Mononuclear cell (primary cell): ENCODE results near the gene SSC4D. TPM values are rescaled to one million over a fixed set of nuclear protein-coding genes. Genes with fewer than 3 reads are reported as not detected.
"Not testable (repeated sequence)": the region's sequence is repeated elsewhere in the genome, so short reads cannot be mapped to it uniquely, and the experiment has no call there.

Experiments used
- H3K27me3 ChIP-seq: 2 replicates; pipeline ENCODE4 v1.6.0; 2011; ENCODE audit warnings: low read length, control low read depth; ENCODE audit not compliant: insufficient read depth
- H3K4me1 ChIP-seq: 2 replicates; pipeline ENCODE4 v1.5.1; 2011; ENCODE audit warnings: mild to moderate bottlenecking, low read length, control low read depth; ENCODE audit not compliant: insufficient read depth
- H3K4me3 ChIP-seq: 2 replicates; pipeline ENCODE4 v1.5.1; 2011; ENCODE audit warnings: mild to moderate bottlenecking, low read length, moderate library complexity
- H3K9me3 ChIP-seq: 2 replicates; pipeline ENCODE4 v1.5.1; 2011; ENCODE audit warnings: low read depth, mild to moderate bottlenecking, control low read depth, low read length
- total RNA-seq: library from RNA; depleted of rRNA; stranded (reverse); fragments of >200 nt; gene quantifications from one replicate; pipeline ENCODE4 v1.2.3, GENCODE V29; 2012

Gene SSC4D
- total RNA-seq, result not detected

DNA sequence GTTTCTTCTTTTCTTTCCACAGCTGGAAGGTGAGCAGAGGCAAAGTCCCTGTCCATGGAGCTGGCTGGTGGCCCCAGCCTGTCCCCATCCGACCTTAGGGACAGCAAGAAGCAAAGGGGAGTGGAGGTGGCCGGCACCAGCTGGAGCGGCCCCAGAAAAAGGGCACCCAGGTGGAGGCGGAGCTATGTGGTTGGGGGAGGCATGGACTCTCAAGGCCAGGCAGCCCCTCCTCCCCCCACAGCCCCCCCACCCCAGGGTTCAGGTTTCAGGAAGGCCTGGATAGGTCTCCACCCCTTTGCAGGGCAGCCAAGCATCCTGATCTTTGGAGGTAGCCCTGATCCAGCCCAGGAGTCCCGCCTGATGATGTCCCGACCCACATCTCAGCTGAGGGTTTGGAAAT is at the start of gene SSC4D:
TSS of gene SSC4D (minus strand) at position 161 of the 400 bp plus-strand sequence. CDS start 5,258 bp downstream, outside the sequence.
- peaks cover 17% of the 10 kb centered on the region for H3K4me1 ChIP-seq
- H3K9me3 ChIP-seq, result no peaks in the 10 kb centered on the region
- no peaks in the 10 kb centered on the region for H3K27me3 ChIP-seq
- no peak within 1 kb of the TSS for H3K4me3 ChIP-seq

DNA sequence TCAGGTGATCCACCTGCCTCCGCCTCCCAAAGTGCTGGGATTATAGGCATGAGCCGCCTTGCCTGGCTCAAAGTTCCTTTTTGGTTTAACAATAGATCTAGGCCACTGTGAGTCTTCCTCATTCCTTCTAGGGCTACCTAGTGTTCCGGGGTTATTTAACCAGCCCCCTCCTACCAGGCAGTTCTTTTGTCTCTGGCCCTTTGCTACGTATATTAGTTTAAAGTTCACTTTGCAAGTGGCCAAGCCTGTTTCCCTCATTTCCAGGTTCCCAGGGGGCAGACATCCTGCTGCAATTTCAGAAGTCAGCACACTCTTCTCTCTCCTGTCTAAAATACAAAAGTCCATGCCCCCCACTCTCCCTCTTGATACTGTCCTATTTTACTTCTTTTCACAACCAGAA is 49.0 kb upstream of the SSC4D start:
- H3K4me1 ChIP-seq, H3K9me3 ChIP-seq, H3K4me3 ChIP-seq, H3K27me3 ChIP-seq: not testable (repeated sequence)

DNA sequence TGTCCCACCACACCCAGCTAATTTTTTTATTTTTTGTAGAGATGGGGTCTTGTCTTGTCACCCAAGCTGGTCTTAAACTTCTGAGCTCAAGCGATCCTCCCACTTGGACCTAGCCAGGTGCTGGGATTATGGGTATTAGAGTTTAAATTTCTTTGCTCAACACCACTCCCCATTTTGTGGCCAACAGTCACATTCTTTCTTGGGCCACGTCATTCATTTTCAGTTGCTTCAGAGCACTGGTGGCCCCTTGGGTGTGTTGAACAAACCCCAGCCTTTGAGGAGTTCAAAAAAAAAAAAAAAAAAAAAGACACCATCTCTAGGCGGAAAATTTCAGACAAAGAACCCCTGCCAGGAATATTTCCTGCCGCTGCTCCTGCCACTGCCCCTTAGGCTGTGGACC is 47.5 kb upstream of the SSC4D start:
- H3K9me3 ChIP-seq, H3K4me3 ChIP-seq, H3K27me3 ChIP-seq, H3K4me1 ChIP-seq: not testable (repeated sequence)

DNA sequence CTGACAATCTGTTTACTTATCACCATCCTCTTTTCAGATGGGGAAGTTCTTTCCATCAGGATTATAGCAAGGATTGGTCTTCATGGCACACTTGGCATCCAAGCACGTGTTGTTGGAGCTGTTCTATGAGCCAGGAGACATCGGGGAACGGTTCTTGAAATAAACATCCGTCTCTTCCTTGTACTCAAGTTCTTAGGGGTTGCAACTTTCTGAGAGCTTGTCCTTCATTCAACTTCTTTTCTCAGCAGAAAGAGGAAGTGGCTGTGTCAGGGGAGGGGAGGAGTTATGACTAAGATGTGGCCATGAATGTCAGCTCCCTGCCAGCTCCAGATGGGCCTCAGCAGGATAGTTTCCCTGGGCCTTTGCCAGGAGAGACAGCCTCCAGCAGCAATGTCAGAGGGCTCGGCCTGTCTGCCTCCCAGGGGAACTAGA is 36.1 kb upstream of the SSC4D start:
- not testable (repeated sequence) for H3K27me3 ChIP-seq, H3K9me3 ChIP-seq, H3K4me1 ChIP-seq, H3K4me3 ChIP-seq

DNA sequence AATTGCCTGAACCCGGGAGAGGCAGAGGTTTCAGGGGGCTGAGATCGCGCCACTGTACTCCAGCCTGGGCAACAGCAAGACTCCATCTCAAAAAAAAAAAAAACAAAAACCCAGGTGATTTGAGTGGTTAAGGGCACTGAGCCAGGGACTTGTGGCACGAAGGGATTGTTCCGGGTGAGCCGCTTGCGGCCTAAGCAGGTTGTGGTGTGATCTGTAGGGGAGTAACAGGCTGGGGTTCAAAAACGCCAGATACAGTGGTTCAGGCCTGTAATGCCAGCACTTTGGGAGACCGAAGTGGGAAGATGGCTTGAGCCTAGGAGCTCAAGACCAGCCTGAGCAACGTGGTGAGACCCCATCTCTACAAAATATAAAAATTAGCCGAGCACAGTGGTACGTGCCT is 34.3 kb upstream of the SSC4D start:
- not testable (repeated sequence) for H3K4me3 ChIP-seq, H3K4me1 ChIP-seq, H3K27me3 ChIP-seq, H3K9me3 ChIP-seq

DNA sequence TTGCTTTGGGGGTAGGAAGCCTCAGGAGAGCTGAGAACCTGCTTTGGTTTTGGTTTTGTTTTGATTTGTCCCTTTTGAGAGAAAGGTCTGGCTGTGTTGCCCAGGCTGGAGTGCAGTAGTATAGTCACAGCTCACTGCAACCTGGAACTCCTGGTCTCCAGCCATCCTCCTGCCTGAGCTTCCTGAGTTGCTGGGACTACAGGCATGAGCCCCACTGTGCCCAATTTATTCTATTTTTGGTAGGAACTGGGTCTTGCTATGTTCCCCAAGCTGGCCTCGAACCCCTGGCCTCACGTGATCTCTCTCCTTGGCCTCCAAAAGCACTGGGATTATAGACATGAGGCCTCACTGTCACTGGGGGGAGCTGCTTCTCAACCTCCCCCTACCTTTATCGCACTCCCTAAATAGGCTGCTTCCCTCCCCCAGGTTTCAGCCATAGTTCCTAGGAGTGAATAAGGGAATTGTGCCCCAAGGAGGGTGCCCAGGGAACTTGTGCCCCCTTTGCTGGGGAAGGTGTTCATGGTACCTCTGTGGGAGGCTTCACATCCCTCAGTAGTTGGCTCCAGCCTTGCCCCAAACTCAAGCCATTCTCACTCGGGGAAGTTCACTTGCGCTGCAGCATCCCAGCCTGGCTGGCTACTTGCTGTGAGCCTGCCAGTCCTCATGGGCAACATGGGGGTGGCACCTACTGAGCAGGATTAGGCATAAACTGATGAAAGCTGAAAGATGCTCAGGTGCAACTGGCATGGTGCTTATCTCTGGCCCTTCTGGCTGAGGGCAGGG is 33.4 kb upstream of the SSC4D start:
- not testable (repeated sequence) for H3K4me3 ChIP-seq, H3K27me3 ChIP-seq, H3K4me1 ChIP-seq, H3K9me3 ChIP-seq

DNA sequence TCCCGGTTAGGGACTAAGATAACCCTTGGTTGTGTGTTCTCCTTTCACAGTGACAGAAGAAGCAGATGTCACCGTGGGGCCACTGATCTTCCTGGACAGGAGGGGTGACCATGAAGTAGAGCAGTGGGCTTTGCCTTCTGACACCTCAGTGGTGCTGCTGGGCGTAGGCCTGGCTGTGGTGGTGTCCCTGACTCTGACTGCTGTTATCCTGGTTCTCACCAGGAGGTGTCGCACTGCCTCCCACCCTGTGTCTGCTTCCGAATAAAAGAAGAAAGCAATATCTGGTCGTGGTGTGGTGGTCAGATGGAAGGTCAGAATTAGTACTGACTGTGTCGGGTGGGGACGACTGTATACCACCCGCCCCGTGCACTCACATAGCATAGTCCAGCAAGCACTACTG is 32.3 kb upstream of the SSC4D start:
- H3K9me3 ChIP-seq, H3K27me3 ChIP-seq, H3K4me3 ChIP-seq, H3K4me1 ChIP-seq: not testable (repeated sequence)

DNA sequence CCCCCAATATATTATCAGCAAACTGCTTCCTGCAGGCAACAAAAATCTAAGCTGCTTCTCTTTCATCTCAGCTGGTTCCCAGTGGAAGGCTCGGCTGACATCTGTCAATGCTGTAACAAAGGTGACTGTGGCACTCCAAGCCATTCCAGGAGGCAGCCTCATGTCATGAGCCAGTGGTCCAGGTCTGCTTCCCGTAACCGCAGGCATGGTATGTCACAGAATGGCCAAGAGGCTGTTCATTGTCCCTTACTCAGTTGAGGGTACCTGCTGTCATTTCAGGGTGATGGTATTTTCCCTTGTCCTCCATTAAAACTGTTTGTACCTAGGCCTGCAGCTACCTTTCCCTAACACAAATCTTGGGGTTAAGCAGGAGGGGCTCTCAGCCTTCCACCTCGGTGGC is 30.9 kb upstream of the SSC4D start:
- not testable (repeated sequence) for H3K27me3 ChIP-seq, H3K4me3 ChIP-seq, H3K4me1 ChIP-seq, H3K9me3 ChIP-seq

DNA sequence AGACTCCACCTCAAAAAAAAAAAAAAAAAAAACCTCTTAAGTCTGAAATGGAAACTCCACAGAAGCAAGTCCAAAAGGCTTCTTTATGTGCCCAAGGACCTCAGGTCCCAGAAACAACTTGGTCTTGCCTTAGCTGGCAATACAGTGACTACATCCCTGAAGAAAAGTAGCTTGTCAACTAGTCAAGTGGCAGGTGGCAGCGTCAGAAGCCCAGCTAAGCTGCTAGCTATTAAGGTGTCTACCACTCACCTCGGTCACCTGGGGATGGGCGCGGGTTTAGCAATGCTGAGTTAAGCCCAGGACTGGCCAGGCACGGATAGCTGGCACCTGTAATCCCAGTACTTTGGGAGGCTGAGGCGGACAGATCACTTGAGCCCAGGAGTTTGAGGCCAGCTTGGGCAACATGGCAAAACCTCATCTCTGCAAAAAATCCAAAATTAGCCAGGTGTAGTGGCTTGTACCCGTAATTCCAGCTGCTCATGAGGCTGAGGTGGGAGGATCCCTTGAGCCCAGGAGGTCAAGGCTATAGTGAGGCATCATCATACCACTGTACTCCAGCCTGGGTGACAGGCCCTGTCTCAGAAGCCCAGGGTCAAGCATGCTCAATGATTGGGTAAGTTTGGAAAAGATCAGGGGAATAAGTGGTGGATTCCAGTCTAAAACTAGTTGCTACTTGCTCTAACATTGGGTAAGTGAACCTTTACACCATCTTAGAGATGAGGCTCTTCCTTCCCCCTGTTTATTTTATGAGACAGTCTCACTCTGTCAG is 29.8 kb upstream of the SSC4D start:
- H3K9me3 ChIP-seq, H3K4me3 ChIP-seq, H3K27me3 ChIP-seq, H3K4me1 ChIP-seq: not testable (repeated sequence)

DNA sequence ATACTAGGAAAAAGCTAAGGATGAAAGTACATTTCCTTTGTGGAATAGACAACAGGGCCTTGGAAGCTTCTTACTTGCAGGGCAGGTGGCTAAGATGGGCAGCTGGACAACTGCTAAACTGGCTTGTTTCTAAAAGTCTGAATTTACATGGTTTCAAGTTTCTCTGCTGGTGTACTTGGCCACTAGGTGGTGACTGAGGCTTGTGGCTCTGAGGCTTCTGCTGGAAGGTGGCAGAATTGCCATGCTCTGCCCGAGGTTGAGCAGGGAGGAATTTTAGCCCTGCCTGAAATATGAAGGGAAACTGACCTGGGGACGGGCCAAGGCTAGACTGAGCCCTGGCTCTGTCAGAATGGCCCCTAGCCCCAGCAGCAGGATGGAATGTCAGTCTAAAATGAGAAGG is 28.4 kb upstream of the SSC4D start:
- H3K27me3 ChIP-seq, H3K4me3 ChIP-seq, H3K4me1 ChIP-seq, H3K9me3 ChIP-seq: not testable (repeated sequence)

DNA sequence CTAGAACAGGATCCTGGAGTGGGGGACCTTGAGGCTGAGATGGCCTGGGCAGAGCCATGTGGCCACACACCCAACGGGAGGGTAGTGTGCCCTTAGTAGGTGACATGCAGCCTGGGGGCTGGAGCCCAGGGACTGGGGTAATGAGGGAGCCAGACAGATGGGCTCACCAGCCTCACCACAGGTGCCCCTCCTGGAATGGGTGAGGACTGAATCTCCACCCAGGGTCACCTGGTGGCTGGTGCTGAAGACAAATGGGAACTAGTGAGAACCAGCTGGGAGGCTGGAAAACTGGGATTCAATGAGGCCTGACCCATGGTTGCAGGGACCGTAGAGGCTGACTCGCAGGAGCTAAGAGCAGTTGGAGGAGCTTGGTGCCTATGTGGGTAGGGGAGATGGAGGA is 21.3 kb upstream of the SSC4D start:
- H3K4me3 ChIP-seq, result no peak overlapping the region
- no peaks in the 10 kb centered on the region for H3K27me3 ChIP-seq
- no peaks in the 10 kb centered on the region for H3K9me3 ChIP-seq
- peaks cover 7% of the 10 kb centered on the region for H3K4me1 ChIP-seq

DNA sequence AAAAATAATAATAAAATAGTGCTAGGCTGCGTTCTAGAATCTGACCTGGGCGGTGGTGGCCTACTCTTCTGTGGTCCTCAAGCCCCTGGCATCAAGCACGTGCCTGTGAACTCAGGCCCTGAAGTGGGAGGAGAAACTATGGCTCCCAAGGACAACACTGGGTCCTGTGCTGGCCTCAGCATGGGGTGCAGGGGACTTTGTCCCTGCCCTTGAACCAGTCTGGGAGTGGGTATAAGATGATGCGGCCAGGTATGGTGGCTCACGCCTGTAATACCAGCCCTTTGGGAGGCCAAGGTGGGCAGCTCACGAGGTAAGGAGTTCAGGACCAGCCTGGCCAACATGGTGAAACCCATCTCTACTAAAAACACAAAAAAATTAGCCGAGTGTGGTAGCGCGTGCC is 20.7 kb upstream of the SSC4D start:
- Histone ChIP-seq H3K4me1 (peaks cover 7% of the 10 kb centered on the region), H3K9me3 (no peaks in the 10 kb centered on the region), H3K4me3 (no peak overlapping the region), H3K27me3 (no peaks in the 10 kb centered on the region)

DNA sequence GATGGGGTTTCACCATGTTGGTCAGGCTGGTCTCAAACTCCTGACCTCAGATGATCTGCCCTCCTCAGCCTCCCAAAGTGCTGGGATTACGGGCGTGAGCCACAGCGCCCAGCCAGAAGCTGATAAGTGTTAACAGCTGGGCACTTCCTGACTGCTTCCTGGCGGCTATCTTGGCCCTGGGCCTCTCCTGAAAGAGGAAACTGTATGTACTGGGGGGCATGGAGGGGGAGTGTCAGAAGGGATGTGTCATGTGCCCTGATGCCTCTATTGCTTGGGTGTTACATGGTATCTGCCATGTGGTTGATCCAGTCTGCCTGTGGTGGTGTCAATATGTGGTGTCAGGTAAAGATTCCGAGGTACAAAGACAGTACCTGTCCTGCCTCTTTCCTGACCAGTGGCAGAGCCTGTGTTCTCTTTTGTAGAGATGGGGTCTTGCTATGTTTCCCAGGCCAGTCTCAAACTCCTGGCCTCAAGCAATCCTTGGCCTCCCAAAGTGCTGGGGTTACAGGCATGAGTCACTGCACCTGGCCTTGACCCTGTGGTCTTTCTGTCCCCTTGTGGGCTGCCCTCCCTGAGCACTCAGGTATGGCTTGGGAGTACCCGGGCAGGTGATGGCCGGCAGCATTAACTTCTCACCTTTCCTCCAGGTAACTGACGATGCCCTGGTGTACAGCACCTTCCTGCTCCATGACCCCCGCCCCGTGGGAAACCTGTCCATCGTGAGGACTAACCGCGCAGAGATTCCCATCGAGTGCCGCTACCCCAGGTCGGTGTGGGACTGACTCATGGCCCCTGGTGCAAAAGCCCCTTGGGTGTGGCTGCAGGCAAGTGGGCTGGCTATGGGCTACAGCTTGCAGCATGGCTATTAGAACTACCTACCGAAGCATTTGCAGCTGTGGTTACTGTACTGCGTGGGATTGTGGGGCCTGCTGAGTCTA is 19.6 kb upstream of the SSC4D start:
- Histone ChIP-seq H3K27me3 (no peaks in the 10 kb centered on the region), H3K9me3 (no peaks in the 10 kb centered on the region), H3K4me3 (no peak overlapping the region), H3K4me1 (peaks cover 7% of the 10 kb centered on the region)

DNA sequence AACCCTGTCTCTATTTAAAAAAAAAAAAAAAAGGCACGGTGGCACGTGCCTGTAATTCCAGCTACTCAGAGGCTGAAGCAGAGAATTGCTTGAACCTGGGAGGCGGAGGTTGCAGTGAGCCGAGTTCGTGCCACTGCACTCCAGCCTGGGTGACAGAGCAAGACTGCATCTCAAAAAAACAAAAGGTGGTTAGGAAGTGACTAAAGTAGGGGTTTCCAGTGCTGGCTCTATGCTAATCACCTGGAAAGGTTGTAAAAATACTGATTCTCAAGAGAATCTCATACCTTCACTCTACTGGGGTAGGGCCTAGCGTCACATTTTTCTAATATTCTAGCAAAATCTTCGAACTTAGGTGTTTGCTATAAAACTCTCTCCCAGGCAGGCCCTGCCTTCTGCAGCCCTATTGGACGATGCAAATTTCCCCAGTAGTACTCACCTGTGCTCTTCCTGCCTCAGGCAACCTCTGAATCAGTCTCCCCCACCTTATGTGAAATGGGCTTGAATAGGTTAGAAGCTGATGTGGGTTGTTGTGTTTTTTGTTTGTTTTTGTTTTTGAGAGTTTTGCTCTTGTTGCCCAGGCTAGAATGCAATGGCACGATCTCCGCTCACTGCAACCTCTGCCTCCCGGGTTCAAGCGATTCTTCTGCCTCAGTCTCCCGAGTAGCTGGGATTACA is 18.8 kb upstream of the SSC4D start:
- H3K4me1 ChIP-seq, result peaks cover 7% of the 10 kb centered on the region
- H3K27me3 ChIP-seq, result no peaks in the 10 kb centered on the region
- H3K9me3 ChIP-seq, result no peaks in the 10 kb centered on the region
- H3K4me3 ChIP-seq, result no peak overlapping the region

DNA sequence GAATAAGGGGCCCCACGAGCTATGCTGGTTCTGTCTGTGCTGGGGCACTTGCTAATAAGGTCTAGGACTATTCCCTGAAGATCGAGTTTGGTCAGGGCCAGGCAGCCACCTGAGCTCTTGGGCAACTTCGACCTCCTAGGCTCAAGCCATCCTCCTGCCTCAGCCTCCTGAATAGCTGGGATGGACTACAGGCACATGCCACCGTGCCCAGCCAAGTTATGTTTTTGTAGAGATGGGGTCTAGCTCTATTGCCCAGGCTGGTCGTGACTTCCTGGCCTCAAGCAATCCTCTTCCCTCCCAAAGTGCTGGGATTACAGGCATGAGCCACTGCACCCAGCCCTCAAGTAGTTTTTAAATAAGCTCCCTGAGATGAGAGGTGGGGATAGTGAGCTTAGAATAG is 18.1 kb upstream of the SSC4D start:
- Histone ChIP-seq H3K9me3 (no peaks in the 10 kb centered on the region), H3K4me3 (no peak overlapping the region), H3K4me1 (peaks cover 7% of the 10 kb centered on the region), H3K27me3 (no peaks in the 10 kb centered on the region)
